HG03460 (cell line): ENCODE results near the gene IQCN.

Experiments used
- ATAC-seq: cut with Tn5 transposase; IDR thresholded peaks from one replicate; pipeline ENCODE4 v1.9.1; 2021; ENCODE audit not compliant: unreplicated experiment

Gene IQCN

GRCh38 chr19:18264971-18265540 is 9.2 kb downstream of the IQCN start:
- no peak for ATAC-seq

GRCh38 chr19:18264137-18264854 is 10.0 kb downstream of the IQCN start:
- no peak for ATAC-seq

DNA sequence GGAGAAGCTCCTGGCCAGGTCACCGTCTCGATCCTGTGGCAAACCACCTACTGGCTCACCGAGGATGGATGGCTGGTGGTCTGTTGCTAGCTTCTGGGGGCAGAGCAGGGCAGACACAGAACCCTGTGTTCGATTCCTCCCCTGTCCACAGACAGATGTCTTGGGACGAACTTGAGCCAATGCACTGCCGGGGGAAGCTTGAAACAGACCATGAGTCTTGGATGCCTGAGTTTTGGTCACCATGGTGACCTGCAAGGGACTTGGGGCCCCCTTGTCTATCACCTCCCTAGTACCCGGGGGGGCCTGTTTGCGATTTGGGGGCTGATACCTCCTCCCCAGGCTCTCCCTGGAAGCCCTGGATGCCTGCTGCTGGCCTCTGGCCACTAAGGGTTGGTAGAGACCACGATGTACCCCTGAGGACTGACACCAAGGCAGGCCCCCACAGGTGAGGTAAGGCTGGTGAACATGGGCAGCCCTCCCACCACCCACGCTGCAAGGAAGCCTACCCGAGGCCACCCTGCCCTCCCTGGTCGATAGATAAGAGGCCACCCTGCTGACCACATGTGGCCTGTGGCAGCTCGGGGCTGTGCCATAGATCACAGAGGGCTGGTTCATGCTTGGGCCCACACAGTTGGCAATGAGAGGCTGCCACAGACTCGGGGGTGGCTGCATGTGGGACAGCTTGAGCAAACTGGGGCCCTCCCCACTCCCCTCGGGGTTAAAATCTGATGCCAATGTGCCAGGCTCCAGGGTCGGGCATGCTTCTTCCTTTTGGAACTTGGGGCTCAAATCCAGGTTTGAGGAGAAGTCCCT is 10.7 kb downstream of the IQCN start:
- no peak for ATAC-seq

DNA sequence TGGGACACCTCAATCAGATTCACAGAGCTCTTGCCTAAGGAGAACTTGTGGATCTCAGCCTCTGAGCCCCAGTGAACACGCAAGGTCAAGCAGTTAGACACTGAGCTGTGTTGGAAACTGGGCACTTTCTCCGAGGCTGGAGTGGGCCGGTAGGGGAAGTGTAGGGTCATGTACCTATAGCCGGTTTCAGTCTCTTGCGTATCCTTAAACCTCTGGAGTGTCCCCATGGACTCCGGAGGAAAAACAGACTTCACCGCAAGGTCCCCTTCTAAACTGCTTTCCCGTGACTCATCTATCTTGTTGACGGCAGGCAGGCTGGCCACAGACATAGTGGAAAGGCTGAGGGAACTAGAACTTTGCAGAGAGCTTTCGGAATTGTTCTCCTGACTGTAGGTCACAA is 11.3 kb downstream of the IQCN start:
- no peak for ATAC-seq

GRCh38 chr19:18262144-18262543 is 12.1 kb downstream of the IQCN start:
- ATAC-seq: no peak

- ATAC-seq: no peak
Observed at GRCh38 chr19:18261474-18261873, 12.8 kb downstream of the IQCN start.

DNA sequence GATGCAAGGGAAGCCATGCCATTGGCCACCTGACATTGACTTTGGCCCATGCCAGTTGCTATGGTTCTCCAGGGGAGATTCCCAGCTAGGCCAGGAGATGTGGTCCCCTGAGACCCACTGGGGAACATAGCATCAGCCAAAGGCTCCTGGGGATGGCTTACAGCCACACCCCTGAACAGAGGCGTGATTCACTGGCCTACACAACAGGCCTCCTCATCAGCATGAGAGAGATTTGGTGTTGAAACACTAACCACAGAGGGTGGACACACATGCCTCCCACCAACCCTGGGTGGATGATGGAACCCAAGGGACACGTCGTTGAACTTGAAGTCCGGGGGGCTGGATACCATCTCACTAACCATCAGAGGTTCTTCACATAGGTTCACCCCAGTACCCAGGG is 14.4 kb downstream of the IQCN start:
- no peak for ATAC-seq

DNA sequence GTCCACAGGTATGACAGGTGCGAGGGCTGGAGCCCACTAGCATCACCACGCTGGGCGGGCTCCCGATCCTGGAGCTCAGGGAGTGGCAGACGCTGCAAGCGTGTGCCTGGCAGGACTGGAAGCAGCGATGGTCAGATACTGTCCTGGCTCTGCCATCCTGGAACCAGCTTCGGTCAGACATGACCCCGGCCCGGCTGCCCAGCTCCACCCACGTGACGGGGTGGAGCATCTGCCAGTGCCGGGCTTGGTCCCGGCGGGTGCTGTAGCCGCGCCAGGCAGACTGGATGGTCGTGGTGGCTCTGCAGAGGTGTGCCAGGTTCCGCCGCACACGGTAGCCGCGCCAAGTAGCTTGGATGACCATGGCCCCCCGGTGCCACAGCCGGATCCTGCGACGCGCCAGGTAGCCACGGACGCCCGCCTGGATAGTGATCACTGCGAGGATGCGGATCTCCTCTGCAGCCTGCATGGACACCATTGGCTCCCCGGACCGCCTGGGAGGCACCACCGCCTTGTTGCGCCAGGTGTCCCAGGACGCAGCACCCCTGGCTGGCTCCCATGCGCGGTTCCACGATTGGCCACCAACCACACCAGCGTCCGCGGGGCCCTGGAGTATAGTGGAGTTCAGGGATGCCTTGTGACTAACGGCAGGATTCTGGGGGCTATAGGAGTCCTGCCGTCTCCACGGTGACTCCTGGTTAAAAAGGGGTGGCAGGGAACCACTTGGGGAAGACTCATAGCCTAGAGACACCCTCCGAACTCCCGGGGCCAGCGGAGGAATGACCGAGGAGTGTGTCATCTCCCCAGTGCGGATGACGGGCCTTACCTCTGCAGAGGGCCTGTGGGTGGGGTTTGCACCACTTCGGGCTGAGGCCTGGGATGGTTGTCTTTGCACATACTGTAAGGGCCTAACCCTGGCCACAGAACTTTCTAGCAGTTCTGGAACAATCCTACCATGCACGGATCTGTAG is 16.5 kb downstream of the IQCN start:
- no peak for ATAC-seq

DNA sequence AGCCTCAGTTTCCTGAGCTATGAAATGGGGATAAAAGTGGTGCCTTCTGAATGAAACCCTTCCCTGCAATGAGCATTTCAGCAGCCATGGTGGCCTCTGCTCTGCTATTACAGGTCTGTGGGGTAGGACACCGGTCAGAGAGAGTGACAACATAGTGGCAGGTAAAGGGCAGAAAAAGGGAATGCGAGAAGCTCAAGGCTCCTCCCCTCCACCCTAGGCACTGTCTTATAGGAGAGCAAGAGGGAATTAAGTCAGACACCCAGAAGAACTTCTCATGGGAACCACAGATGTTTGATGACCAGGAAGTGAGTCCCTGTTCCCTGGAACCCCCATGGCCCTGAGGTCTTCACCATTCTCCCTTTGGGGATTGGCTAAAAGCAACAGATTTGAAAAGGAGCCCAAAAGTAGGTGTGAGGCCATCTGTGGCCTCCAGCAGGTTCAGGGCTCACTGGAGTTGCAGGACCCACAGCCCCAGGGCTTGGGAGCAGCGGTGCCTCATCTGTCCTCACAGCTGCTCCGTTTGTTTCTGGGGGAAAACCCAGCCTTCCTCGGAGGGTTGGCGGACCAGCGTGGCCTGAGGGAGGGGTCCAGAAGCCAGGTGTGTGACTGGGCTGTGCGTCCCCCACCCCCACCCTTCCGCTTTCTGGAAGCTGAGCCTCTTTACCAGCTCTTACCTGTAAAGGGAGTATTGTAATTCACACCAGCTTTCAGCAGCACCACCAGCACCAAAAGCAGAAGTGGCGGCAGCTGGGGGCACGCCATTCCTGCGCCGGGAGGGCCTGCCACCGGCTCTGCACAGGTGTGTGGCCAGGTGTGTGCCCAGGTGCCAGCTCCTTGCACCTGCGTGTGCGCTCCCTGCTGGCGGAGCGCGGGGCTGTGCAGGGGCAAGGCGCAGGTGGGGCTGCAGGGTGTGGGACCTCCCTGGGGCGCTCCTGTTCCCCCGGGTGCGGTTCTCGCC is 19.4 kb downstream of the IQCN start:
- no peak for ATAC-seq

DNA sequence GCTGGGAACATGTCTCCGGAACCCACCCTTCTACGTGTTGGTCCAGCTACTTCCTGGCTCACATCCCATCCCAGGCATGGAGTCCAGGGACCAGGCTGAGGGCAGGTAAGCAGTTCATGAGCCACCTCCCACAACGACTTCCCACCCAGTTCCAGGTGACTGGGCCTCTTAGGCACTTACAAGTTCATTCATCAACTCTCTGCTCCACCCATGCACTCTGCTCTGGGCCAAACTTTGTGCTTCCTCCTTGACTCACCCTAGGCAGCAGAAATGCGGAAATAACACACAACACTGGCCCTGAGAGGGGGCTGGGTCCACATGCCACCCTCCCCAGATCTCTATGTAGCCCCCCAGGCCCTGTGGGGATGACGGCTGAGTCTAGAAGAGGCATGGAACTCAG is 20.5 kb downstream of the IQCN start:
- no peak for ATAC-seq

DNA sequence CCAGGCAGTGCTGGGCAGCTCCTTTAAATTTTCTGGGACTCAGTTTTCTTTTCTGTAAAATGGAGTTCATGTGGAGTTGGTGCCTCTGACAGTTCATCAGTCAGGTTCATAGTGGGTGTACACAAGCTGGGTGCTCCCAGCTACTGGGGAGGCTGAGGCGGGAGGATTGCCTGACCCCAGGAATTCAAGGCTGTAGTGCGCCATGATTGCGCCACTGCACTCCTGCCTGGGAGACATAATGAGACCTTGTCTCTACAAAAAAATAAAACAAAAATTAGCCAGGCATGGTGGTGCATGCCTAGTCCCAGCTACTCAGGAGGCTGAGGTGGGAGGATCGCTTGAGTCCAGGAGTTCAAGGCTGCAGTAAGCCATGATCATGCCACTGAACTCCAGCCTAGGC is 21.1 kb downstream of the IQCN start:
- no peak for ATAC-seq

GRCh38 chr19:18252370-18252717 is 21.9 kb downstream of the IQCN start:
- no peak for ATAC-seq

- no peak for ATAC-seq
Observed at GRCh38 chr19:18251587-18252369, 22.5 kb downstream of the IQCN start.

GRCh38 chr19:18249834-18250233 is 24.4 kb downstream of the IQCN start:
- ATAC-seq: no peak

- ATAC-seq: no peak
Observed at GRCh38 chr19:18245297-18245696, 29.0 kb downstream of the IQCN start.

DNA sequence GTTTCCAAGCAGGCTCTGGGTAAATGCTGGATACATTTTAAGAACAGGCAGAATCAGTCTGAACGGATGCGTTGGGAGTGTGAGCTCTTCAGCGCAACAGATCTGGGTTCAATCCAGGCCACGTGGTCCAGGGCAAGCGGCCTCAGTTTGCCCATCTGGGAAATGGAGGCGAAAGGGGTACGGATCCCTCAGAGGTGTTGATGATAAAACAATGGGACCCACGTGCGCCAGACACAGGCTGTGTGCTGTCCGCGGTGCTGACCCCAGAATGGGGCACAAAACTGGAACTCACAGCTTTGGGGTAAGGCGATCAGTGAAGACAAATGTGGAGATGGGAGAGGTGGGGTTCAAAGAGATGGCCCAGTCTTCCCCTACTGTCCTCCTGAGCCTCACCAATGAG is 34.9 kb downstream of the IQCN start:
- ATAC-seq: no peak

GRCh38 chr19:18234194-18234593 is 40.1 kb downstream of the IQCN start:
- ATAC-seq: no peak

DNA sequence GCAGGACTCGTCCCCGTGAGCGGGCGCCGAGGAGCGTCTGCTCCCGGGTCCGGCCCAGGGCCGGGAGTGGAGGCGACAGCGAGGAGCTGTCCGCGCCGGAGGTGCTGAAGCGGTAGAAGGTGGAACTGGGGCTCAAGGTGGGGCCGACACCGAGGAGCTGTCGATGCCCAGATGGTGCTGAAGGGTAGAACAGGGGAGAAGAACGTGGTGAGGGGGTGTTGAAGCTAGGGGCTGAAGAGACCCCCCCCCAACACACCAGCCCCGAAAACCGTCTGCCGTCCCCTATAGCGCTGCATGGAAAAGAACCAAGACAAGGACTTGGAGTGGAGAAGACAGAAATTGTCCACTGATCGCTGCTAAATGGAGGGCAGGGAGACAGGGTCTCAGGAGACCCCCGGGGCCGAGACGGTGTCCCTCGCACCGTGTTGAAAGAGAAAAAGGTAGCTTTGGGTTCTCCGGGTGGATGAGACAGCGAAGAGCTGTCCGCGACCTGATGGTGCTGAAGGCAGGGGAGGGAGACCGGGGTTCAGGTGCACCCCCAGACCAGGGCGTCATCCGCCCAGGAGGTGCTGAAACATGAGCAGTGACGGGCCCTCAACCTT is 40.9 kb downstream of the IQCN start:
- no peak for ATAC-seq
